PFSK-1 (cell line): ENCODE measurements around the gene BCL11B.

Experiments
- FOXP2 ChIP-seq: optimal IDR thresholded peaks from 2 replicates; pipeline ENCODE3; 2011; ENCODE audit warnings: borderline replicate concordance, control low read depth, inconsistent platforms; ENCODE audit not compliant: insufficient read depth; ENCODE audit errors: extremely low read length, extremely low read depth
- POLR2AphosphoS5 ChIP-seq: IDR thresholded peaks from 2 replicates; pipeline ENCODE4 v1.6.1; 2012; ENCODE audit warnings: low read depth, mild to moderate bottlenecking, control low read depth, low read length, moderate library complexity
- REST ChIP-seq, 2 experiments: IDR thresholded peaks; 2 replicates each; pipeline versions ENCODE4 v1.6.1 to v1.8.0; 2011 to 2012; ENCODE audit warnings: low read depth in 2 of 2, low read length in 2 of 2, control low read depth in 1 of 2, inconsistent platforms in 1 of 2, mild to moderate bottlenecking in 1 of 2, moderate library complexity in 1 of 2; ENCODE audit not compliant: insufficient read depth in 1 of 2
- SIN3A ChIP-seq: IDR thresholded peaks from 2 replicates; pipeline ENCODE4 v1.6.1; 2012; ENCODE audit warnings: mild to moderate bottlenecking, low read length, moderate library complexity, borderline replicate concordance; ENCODE audit not compliant: insufficient read depth
- TAF1 ChIP-seq: IDR thresholded peaks from 2 replicates; pipeline ENCODE4 v1.6.1; 2012; ENCODE audit warnings: low read length, control low read depth, borderline replicate concordance; ENCODE audit not compliant: insufficient read depth

- no peak for TF ChIP-seq TAF1
- TF ChIP-seq POLR2AphosphoS5 = no peak
- TF ChIP-seq REST (IDR thresholded peaks at IDR 0.05; ENCODE audit: insufficient read depth in 1 of 2, low read depth in 2 of 2, low read length in 2 of 2) = no peak
- no peak for TF ChIP-seq SIN3A
- TF ChIP-seq FOXP2 = no peak
Measured at GRCh38 chr14:99155173-99156089, 116.6 kb downstream of the BCL11B start.
